HG03139 (cell line): ENCODE data around the gene FAM131A.

ENCODE experiments used
- ATAC-seq: cut with Tn5 transposase; IDR thresholded peaks from one replicate; pipeline ENCODE4 v1.9.1; 2021; ENCODE audit not compliant: unreplicated experiment

Gene FAM131A

DNA sequence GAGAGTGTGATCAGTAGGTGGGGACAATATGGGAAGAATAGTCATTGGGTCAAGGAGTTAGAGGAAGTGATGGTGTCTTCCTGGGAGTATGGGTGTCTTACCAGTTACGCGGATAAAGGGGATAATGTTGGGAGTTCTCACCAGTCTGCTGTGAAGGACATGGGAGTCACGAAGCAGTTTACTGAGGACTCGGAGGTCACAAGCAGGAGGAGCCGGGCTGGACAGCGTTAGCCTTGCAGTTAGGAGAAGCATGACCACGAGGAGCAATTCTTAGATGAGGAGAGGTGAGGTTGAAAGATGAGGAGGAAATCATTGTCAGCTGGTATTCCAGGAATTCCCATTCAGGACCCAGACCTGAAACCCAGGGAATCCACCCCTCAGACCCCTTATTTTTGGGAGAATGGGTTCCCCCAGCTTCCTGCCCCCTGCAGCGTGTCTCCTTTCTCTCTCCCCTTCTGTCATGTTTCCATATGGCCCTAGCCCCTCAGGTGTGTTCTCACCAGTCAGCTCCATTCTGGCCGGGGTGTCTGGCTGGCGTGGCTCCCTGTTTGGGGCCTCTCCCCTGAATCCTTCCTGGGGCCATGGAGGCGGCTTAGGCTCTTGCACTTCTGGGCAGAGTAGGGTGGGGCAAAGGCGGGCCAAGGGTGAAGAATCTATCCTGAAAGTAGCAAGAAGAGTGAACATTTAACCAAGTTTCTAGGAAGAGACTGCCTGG is 38.5 kb downstream of the FAM131A start:
- ATAC-seq = no peak

DNA sequence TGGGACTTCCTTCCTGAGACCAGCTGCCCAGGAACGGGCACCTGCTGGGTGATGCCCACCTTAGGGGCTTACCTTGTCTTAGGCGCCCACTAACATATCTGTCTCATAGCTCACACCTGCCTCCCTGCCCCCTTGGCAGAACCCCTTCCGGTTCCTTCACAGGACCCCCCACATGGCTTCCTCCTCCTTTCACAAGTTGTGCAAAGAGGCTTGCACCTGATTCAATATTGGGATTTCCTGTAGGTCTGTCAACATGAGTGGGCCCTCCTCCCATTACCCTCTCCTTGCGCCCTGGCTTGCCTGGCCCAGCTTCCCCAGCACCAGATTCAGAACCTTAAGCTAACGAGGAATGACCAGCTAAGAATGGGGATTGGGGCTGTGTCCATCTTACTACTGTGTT is 40.0 kb downstream of the FAM131A start:
- no peak for ATAC-seq

DNA sequence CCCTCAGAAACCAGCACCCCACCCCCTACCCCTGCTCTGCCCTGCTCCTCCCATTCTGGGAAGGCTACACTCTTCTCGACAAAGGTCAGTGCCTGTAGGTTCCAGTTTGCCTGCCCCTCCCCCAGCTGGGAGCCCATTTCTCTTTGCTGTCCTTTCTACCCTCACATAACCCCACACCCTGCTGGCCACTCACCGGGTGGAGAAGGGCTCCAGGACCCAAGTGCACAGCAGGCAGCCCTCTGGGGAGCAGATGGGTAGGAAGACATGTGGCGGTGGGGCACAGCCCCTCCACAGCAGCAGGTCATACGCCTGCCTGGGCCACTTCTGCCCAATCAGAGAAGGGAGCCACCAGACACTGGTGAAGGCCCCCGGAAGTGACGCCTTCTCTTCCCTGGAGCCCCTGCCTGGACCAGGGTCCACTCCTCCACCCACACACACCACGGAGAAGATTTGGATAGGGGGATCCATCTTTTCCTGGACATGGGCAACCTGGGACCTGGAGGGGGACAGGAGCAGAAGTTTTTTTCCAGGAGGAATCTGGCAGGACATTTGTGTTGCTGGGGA is 40.6 kb downstream of the FAM131A start, which contains the start of gene THPO:
Gene THPO (minus strand): TSS at position 326 of the 564 bp plus-strand sequence. CDS start 1,948 bp downstream, outside the sequence.
- ATAC-seq = no peak

DNA sequence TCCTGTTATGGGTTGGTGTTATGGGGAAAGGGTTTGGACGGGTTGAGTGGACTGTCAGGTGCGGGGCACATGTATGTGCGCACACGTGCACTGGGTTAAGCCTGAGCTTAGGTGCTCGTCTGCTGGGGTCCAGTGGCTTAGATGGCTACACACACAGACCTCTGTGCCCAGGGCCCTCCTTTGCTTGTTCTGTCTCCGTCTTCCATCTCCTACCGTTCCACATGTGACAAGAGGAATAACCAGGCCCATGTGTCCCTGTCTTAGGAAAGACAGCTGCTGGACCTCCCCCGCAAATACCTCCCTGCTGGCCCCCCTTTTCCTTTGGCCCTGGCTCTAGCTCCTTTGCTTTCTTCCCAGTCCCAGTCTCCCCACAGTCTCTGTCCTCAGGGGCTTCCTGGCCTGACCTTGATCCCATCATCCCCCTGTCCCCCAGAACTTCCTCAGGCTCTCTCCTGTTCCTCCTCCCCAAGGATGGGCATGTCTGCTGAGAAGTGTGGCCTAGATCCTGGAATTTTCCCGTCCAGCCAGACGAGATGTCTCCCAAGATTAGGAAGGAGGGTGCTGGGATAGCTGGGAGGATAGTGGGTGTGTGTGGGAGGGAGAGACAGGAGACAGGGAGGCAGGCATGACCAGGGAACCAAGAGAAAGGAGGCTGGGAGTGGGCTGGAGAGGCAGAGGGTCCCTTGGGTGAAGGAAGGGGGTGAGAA is 41.4 kb downstream of the FAM131A start:
- ATAC-seq = no peak

- ATAC-seq = no peak
Observed at GRCh38 chr3:184379358-184380184, 42.2 kb downstream of the FAM131A start, which contains the start of gene CHRD. CHRD (plus strand) TSS chr3:184380054; CDS start chr3:184380319, 265 bp downstream.

GRCh38 chr3:184380185-184380626 is 42.8 kb downstream of the FAM131A start:
- ATAC-seq = no peak

GRCh38 chr3:184380627-184381260 is 43.3 kb downstream of the FAM131A start:
- no peak for ATAC-seq

- no peak for ATAC-seq
Observed at GRCh38 chr3:184381261-184382224, 44.1 kb downstream of the FAM131A start.

DNA sequence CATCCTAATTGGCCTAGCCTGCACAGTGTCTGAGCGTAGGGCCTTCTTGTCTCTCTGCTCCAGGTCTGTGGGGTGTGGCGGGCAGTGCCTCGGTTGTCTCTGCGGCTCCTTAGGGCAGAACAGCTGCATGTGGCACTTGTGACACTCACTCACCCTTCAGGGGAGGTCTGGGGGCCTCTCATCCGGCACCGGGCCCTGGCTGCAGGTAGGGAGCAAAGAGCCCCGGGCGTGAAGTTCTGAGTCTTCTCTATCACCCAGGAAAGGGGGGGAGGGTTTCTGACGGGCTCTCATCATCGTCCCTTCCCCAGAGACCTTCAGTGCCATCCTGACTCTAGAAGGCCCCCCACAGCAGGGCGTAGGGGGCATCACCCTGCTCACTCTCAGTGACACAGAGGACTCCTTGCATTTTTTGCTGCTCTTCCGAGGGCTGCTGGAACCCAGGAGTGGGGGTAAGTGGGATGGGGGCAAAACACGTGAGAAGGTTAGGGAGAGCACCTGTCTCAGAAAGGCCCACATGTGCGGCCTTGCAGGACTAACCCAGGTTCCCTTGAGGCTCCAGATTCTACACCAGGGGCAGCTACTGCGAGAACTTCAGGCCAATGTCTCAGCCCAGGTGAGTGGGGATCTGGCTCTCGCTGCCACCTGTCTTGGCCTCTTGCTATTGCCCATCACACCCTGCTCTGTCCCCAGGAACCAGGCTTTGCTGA is 45.1 kb downstream of the FAM131A start:
- no peak for ATAC-seq

DNA sequence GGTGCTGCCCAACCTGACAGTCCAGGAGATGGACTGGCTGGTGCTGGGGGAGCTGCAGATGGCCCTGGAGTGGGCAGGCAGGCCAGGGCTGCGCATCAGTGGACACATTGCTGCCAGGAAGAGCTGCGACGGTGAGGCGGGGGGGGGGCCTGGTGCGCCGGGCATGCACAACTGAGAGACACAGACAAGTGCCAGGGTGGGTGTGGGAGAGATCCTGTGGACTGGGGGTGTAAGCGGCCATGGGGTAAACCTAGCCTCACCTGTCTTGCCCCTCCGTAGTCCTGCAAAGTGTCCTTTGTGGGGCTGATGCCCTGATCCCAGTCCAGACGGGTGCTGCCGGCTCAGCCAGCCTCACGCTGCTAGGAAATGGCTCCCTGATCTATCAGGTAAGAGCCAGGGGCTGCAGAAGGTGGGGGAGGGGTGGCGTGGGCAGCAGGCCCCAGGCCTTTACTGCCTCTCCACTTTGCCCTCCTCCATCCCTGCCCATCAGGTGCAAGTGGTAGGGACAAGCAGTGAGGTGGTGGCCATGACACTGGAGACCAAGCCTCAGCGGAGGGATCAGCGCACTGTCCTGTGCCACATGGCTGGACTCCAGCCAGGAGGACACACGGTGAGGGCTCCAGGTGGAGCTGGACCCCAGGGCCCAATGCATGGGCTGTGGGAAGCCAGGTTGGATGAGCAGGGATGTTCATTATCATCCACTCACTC is 45.8 kb downstream of the FAM131A start:
- ATAC-seq = no peak

DNA sequence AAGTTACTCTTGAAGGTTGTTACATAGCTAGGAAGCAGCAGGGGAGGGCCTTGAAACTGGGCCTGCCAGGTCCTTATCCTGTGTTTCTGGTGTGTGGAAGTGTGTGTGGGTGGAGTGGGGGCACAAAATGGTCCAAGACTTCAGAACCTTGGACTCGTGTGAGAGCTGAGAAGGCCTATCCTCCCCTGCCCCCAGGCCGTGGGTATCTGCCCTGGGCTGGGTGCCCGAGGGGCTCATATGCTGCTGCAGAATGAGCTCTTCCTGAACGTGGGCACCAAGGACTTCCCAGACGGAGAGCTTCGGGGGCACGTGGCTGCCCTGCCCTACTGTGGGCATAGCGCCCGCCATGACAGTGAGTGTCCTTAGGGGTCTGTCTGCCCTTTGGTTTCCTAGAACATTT is 46.9 kb downstream of the FAM131A start:
- ATAC-seq = no peak

DNA sequence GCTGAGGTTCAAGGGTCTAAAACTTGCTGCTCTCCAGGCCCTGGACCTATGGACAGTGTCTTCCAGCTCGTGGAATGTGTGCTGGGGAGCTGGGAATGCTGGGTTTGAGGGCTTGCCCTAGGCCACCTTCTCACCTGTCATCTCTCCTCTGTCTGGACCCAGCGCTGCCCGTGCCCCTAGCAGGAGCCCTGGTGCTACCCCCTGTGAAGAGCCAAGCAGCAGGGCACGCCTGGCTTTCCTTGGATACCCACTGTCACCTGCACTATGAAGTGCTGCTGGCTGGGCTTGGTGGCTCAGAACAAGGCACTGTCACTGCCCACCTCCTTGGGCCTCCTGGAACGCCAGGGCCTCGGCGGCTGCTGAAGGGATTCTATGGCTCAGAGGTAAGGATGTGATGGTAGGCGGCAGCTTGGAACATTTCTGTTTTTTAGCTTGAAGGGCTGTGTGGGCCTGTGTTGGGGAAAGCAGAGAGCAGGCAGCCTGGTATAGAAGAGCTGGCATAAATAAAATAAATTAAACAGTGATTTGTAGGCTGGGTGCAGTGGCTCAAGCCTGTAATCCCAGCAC is 47.5 kb downstream of the FAM131A start:
- ATAC-seq = no peak

DNA sequence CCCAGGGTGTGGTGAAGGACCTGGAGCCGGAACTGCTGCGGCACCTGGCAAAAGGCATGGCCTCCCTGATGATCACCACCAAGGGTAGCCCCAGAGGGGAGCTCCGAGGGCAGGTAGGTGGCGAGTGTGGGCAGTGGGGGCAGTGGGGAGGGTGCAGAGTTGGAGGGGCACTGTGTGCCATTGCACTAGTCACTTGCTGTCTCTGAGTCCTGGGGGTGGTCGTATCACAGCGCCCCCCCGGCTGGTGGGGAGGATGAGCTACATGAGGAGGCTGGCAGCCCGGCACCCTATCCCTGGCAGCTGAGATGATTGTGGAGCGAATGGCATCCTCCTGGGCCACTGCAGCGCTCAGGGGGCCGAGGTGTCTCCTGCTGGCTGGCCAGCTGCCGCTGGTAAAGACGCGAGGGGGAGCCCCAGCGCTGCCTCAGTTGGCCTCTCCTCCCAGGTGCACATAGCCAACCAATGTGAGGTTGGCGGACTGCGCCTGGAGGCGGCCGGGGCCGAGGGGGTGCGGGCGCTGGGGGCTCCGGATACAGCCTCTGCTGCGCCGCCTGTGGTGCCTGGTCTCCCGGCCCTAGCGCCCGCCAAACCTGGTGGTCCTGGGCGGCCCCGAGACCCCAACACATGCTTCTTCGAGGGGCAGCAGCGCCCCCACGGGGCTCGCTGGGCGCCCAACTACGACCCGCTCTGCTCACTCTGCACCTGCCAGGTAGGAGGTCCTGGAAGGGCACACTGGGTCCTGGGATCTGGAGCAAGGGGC is 48.8 kb downstream of the FAM131A start:
- no peak for ATAC-seq

GRCh38 chr3:184387174-184387714 is 49.8 kb downstream of the FAM131A start:
- ATAC-seq = no peak

- ATAC-seq = no peak
Observed at GRCh38 chr3:184388164-184388935, 51.0 kb downstream of the FAM131A start.

- ATAC-seq = no peak
Observed at GRCh38 chr3:184388936-184389230, 51.5 kb downstream of the FAM131A start.
